ENCODE results near the gene VPS13C.

Gene VPS13C

DNA sequence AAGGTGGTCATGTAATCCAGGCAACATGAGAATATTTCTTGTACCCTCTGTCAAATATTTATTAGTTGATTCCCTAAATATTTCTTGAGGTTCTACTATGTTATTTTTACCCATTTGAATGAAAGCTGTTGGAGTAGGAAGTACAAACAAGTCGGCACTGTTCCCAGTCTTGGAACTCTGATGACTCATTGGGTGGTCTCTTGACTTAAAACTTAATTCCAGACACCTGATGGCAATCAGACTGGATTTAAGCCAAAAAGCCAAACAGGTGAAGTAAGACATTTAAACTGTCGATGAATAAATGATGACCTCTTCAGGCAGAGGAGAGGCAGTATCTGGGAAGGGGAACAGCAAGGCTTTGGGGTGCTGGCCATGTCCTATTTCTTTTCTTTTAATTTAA, 29.4 kb upstream of the VPS13C start:
- TF ChIP-seq, protein P1, sequence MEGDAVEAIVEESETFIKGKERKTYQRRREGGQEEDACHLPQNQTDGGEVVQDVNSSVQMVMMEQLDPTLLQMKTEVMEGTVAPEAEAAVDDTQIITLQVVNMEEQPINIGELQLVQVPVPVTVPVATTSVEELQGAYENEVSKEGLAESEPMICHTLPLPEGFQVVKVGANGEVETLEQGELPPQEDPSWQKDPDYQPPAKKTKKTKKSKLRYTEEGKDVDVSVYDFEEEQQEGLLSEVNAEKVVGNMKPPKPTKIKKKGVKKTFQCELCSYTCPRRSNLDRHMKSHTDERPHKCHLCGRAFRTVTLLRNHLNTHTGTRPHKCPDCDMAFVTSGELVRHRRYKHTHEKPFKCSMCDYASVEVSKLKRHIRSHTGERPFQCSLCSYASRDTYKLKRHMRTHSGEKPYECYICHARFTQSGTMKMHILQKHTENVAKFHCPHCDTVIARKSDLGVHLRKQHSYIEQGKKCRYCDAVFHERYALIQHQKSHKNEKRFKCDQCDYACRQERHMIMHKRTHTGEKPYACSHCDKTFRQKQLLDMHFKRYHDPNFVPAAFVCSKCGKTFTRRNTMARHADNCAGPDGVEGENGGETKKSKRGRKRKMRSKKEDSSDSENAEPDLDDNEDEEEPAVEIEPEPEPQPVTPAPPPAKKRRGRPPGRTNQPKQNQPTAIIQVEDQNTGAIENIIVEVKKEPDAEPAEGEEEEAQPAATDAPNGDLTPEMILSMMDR (IDR thresholded peaks at IDR 0.05; ENCODE audit: extremely low read depth, missing control alignments), result no peak
- no peak for DNase-seq (ENCODE audit: low spot score)

DNA sequence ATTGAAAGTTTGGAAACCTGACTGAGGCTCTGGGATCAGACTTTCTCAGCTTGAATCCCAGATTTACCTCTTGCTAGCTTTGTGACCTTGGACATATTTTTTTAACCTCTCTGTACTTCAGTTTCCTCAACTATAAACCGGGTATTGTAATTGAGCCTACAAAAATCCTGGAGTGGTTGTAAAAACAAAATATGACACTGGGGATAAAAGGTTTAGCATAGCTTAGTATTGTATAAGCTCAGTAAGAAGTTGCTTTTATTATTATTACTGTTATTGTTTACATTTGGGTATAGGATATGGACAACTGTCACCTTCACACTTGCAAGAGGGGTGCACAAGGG, 28.1 kb upstream of the VPS13C start:
- TF ChIP-seq, protein P1 (IDR thresholded peaks at IDR 0.05; ENCODE audit: extremely low read depth, missing control alignments), result no peak
- DNase-seq (ENCODE audit: low spot score), result no peak

DNA sequence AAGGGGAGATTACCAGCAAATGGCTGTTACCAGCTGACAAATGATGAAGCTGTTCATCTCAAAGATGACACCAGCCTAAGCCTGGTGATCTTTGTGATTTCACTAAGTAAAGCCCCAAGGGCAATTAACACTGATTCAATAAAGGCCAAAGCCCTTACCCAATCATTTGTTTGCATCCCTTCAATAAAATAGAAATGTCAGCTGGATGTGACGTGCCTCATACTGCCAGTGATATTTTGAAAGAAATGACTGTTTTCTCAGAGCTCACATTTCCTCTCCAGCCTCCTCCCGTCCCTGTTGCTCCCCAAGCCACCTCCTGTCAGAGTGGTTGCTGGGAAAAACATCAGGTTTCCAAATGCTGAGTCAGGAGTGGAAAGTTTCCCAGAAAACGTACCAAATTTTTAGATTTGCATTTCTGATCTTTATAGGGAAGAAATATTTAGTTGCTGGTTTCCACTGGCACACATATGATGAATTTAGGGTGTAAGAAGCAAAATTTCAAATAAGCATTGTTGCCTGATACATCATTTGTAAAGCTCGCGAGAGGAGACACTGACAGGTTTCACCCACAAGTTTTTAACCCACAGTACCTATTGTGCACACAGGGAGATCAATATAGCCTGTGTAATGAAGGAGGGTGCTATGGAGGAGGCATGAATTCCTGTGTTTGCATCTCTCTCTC, 27.6 kb upstream of the VPS13C start:
- DNase-seq (ENCODE audit: low spot score), result no peak
- TF ChIP-seq, protein P1 (IDR thresholded peaks at IDR 0.05; ENCODE audit: extremely low read depth, missing control alignments), result no peak

DNA sequence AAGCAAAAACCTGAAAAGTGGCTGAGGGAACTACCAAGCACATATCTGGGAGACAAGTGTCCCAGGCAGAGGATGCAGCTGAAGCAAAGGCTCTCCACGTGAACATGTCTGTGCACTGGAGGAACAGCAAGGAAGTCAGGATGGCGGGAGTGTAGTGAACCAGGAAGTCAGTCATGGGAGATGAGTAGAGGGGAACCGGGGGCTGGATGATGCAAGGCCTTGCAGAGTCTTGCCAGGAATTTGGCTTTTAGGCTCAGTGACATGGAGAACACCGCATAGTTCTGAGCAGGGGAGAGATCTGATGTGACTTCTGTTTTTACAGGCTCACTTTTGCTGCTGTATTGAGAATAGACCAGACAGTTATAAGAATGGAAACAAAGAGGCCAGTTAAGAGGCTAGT, 25.5 kb upstream of the VPS13C start:
- DNase-seq (ENCODE audit: low spot score), result no peak
- TF ChIP-seq, protein P1 (IDR thresholded peaks at IDR 0.05; ENCODE audit: extremely low read depth, missing control alignments), result no peak

DNA sequence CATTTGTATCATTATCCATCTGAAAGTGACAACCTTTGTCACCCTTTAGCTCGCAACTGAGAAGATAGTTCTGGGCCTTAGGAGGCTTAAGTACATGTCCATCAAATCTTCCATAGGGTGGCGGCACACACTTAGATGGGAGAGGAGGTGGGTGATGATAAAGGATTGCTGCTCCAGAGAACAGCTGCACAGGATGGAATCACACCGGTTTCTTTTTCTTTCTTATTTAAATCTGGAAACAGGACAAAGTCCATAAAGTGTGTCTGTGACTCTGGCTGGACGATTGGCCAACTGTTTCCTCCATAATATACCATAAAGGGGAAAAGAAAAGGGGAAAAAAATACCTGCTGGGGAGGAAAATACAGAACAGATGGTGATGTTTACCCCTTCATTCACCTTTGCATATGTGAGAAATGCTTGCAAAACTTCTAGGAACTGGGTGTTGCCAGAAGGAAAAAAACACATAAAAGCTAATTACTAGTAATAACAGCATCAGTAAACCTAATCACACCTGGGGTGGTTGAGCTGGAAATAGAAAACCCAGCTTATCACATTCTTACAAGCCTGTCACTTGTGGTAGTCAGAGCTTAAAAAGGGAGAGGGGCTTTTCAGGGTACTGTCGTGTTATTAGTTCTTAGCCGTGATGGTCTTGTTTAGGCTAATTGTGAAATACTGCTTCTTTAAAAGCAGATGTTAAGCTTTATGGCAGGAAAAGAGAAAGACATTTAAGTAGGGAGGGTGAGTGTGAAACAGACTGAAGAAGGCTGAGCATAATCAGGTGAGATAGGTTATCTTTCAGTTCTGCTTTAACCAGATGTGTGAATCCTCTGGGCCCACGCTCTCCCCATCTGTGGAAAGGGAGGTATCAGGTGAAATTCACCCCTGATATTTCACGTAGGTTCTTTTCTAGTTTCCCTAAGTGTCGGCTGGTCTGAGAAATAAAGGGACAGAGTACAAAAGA, 23.2 kb upstream of the VPS13C start:
- TF ChIP-seq, protein P1 (IDR thresholded peaks at IDR 0.05; ENCODE audit: extremely low read depth, missing control alignments), result no peak
- no peak for DNase-seq (ENCODE audit: low spot score)

DNA sequence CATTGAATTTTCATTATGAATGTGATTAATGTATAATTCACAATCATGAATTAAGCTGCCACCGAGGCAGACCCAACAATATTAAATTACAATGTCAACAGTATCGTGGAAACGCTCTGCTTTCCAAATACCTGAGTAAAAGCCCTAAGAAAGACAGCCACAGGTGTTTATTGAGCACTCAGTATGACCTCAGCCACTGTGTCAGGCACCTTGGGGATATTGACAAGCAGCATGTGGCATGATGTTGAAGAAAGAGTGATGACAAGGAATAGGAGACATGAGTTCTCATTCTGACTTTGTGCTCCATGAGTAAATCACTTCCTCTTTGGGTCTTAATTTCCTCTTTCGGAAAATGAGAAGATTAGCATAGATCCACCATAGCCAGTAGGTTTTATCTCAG, 19.3 kb upstream of the VPS13C start:
- no peak for DNase-seq (ENCODE audit: low spot score)
- TF ChIP-seq, protein P1 (IDR thresholded peaks at IDR 0.05; ENCODE audit: extremely low read depth, missing control alignments), result no peak

DNA sequence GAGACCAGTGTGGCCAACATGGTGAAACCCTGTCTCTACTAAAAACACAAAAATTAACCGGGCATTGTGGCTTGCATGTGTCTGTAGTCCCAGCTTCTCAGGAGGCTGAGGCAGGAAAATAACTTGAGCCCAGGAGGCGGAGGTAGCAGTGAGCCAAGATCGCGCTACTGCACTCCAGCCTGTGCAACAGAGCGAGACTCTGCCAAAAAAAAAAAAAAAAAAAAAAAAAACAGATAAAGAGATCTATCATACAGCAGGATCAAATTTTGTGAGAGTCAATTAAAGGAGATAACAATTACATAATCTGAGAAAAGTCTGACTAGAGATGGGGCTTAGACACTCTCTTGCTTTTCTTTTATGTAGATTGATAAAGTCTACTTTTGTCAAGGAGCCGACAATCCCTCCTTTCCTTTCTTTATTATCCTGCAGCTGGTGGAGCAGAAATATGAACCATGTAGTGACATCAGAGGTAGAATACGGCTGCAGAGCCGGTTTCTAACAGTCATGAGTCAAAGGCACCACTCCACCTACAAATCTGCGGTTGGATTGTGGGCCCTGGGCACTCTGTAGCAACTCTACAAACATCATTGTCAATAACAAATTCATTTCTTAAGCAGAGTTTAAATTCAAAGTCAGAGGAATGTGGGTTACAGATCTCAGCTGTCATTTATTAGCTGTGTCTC, 15.5 kb upstream of the VPS13C start:
- DNase-seq (ENCODE audit: low spot score), result no peak
- TF ChIP-seq, protein P1 (IDR thresholded peaks at IDR 0.05; ENCODE audit: extremely low read depth, missing control alignments), result no peak
